Upper lobe of left lung (tissue), 6 donors: ENCODE results near the gene OR4N5. TPM values are rescaled to one million over a fixed set of nuclear protein-coding genes. Genes with fewer than 3 reads are reported as not detected.
"Not testable (repeated sequence)": the region's sequence is repeated elsewhere in the genome, so short reads cannot be mapped to it uniquely, and the experiment has no call there.

Experiments used
- ATAC-seq, 2 donors: fragments of 200-7000 bp; cut with Tn5 transposase; one replicate each; pipeline ENCODE4 v1.9.1; 2022; ENCODE audit warnings: mild to moderate bottlenecking in 2 of 2, moderate library complexity in 2 of 2; ENCODE audit not compliant: low FRiP score in 2 of 2
- DNase-seq, 2 donors: peaks; one replicate each; pipeline ENCODE4 v3.0.0-alpha.2; 2019 to 2020
- H3K27ac ChIP-seq, 4 donors: fragments of 200-600 bp; sonication (generic); one replicate each; pipeline ENCODE4 v1.5.1; 2016 to 2019
- H3K27me3 ChIP-seq, 4 donors: fragments of 200-600 bp; sonication (generic); one replicate each; pipeline ENCODE4 v1.5.1; 2017 to 2019
- H3K36me3 ChIP-seq, 4 donors: fragments of 200-600 bp; sonication (generic); one replicate each; pipeline ENCODE4 v1.5.1; 2016 to 2019
- H3K4me1 ChIP-seq, 4 donors: fragments of 200-600 bp; sonication (generic); one replicate each; pipeline ENCODE4 v1.5.1; 2018 to 2019
- H3K4me3 ChIP-seq, 4 donors: fragments of 200-600 bp; sonication (generic); one replicate each; pipeline ENCODE4 v1.5.1; 2017 to 2019; ENCODE audit warnings: mild to moderate bottlenecking in 2 of 4, moderate library complexity in 1 of 4
- H3K9me3 ChIP-seq, 4 donors: fragments of 200-600 bp; sonication (generic); one replicate each; pipeline ENCODE4 v1.5.1; 2018 to 2019
- EP300 ChIP-seq, 4 donors: sonication (generic); formaldehyde crosslinking; IDR thresholded peaks; one replicate each; pipeline ENCODE4 v1.5.1; 2017; ENCODE audit warnings: antibody characterized with exemption in 4 of 4, control low read depth in 2 of 4
- POLR2A ChIP-seq, 4 donors: fragments of 450-650 bp; IDR thresholded peaks; one replicate each; pipeline ENCODE4 v1.5.1; 2016 to 2017; ENCODE audit warnings: antibody characterized with exemption in 4 of 4, mild to moderate bottlenecking in 2 of 4
- POLR2AphosphoS5 ChIP-seq, 2 donors: sonication (generic); formaldehyde crosslinking; IDR thresholded peaks; one replicate each; pipeline ENCODE4 v1.5.1; 2017; ENCODE audit warnings: antibody characterized with exemption in 2 of 2
- WGBS, 2 donors: methylation state at CpG; one replicate each; pipeline ENCODE4 v1.1.5; 2017 to 2018; 5-methylcytosine and 5-hydroxymethylcytosine counted together
- total RNA-seq, 6 donors: library from RNA; depleted of rRNA in 4 of 6; stranded (reverse); fragments of >200 nt in 4 of 6; gene quantifications; one replicate each; pipeline versions ENCODE4 v1.1.0 to v1.2.1, GENCODE V29; 2016 to 2021
- TF ChIP-seq, protein P1 (sequence below), 6 experiments: fragments of 450-650 bp in 4 of 6; fragments of 200-600 bp in 2 of 6; sonication (generic) in 2 of 6; IDR thresholded peaks; one replicate each; pipeline ENCODE4 v1.5.1; 2016 to 2019; ENCODE audit warnings: antibody characterized with exemption in 6 of 6
- donor health status: DM: no; HTN: no; CAD: no; lungs with moderate emphysema.
- donor health status: DM: no; HTN: yes; CAD: no; lungs with severe emphysema.

OR4N5 gene
- total RNA-seq, 6 donors from 2014 or later: not detected

DNA sequence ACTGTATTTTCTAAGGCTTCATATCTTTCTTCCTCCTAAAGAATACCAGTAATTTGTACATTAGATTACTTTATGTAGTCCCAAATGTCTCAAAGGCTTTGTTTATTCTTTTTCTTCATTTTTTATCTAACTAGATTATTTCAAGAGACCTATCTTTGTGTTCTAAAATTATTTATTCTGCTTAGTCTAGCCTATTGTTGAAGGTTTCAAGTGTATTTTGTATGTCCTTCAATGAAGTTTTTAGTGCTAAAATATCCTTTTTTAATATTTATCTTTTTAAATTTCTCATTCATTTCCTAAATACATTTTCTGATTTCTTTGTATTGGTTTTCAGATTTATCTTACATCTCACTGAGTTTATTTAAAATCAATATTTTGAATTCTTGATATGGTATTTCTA, 25.8 kb downstream of the OR4N5 start:
- no peaks in the 10 kb centered on the region for H3K4me1 ChIP-seq
- H3K27me3 ChIP-seq: no peaks in the 10 kb centered on the region
- ATAC-seq (no peak), DNase-seq (no peak)
- peaks cover 0 to 14% (median 5%) of the 10 kb centered on the region in 4 donors for H3K9me3 ChIP-seq
- TF ChIP-seq, protein P1, sequence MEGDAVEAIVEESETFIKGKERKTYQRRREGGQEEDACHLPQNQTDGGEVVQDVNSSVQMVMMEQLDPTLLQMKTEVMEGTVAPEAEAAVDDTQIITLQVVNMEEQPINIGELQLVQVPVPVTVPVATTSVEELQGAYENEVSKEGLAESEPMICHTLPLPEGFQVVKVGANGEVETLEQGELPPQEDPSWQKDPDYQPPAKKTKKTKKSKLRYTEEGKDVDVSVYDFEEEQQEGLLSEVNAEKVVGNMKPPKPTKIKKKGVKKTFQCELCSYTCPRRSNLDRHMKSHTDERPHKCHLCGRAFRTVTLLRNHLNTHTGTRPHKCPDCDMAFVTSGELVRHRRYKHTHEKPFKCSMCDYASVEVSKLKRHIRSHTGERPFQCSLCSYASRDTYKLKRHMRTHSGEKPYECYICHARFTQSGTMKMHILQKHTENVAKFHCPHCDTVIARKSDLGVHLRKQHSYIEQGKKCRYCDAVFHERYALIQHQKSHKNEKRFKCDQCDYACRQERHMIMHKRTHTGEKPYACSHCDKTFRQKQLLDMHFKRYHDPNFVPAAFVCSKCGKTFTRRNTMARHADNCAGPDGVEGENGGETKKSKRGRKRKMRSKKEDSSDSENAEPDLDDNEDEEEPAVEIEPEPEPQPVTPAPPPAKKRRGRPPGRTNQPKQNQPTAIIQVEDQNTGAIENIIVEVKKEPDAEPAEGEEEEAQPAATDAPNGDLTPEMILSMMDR (IDR thresholded peaks at IDR 0.05): no peak
- TF ChIP-seq POLR2A (IDR thresholded peaks at IDR 0.05) (no peak), EP300 (IDR thresholded peaks at IDR 0.05) (no peak), POLR2AphosphoS5 (IDR thresholded peaks at IDR 0.05) (no peak)
- H3K4me3 ChIP-seq: no peak overlapping the region
- no peak overlapping the region for H3K27ac ChIP-seq
- H3K36me3 ChIP-seq: no peaks in the 10 kb centered on the region

DNA sequence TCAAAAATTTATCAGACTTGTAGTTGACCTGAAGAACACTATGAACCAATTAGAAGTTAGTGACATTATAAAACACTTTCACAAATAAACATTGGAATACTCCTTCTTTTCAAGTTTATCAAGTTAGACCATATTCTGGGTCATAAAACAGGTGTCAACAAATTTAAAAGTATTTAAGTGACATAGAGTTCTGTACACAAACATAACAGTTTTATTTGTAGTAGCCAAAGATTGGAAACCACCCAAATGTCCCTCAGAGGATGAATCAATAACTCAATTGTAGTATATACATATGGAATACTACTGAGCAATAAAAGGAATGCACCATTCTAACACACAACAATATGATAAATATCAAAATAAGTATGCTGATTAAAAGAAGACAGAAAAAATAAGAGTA, 28.5 kb downstream of the OR4N5 start:
- Histone ChIP-seq H3K9me3 (peaks cover 0 to 14% (median 5%) of the 10 kb centered on the region in 4 donors), H3K4me3 (no peak overlapping the region), H3K4me1 (no peaks in the 10 kb centered on the region), H3K27me3 (no peaks in the 10 kb centered on the region), H3K36me3 (no peaks in the 10 kb centered on the region), H3K27ac (no peak overlapping the region)
- no peak for TF ChIP-seq POLR2AphosphoS5 (IDR thresholded peaks at IDR 0.05)
- TF ChIP-seq EP300 (IDR thresholded peaks at IDR 0.05): no peak
- TF ChIP-seq, protein P1 (IDR thresholded peaks at IDR 0.05): no peak
- TF ChIP-seq POLR2A (IDR thresholded peaks at IDR 0.05): no peak
- DNase-seq (no peak), ATAC-seq (no peak)

DNA sequence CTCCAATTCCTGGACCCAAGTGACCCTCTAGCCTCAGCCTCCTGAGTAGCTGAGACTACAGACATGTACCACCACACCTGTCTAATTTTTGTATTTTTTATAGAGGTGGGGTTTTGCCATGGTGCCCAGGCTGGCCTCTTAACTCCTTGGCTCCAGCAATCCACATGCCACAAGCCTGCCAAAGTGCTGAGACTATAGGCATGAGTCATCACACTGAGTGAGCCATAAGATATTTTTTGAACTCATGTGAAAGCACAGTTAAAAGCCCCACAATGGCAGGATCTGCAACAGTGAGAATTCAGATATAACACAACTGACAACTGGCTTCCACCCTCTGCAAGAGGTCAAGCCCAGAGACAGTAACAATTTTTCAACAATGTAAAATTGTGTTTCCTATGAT, 31.2 kb downstream of the OR4N5 start:
- H3K4me3 ChIP-seq, H3K27ac ChIP-seq, H3K4me1 ChIP-seq, ATAC-seq, H3K36me3 ChIP-seq, H3K9me3 ChIP-seq, DNase-seq, H3K27me3 ChIP-seq: not testable (repeated sequence)

DNA sequence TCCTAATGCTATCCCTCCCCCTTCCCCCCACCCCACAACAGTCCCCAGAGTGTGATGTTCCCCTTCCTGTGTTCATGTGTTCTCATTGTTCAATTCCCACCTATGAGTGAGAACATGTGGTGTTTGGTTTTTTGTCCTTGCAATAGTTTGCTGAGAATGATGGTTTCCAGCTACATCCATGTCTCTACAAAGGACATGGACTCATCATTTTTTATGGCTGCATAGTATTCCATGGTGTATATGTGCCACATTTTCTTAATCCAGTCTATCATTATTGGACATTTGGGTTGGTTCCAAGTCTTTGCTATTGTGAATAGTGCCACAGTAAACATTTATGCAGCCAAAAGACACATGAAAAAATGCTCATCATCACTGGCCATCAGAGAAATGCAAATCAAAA, 35.6 kb downstream of the OR4N5 start:
- not testable (repeated sequence) for H3K36me3 ChIP-seq, H3K9me3 ChIP-seq, H3K27ac ChIP-seq, H3K27me3 ChIP-seq, ATAC-seq, DNase-seq, H3K4me1 ChIP-seq, H3K4me3 ChIP-seq

DNA sequence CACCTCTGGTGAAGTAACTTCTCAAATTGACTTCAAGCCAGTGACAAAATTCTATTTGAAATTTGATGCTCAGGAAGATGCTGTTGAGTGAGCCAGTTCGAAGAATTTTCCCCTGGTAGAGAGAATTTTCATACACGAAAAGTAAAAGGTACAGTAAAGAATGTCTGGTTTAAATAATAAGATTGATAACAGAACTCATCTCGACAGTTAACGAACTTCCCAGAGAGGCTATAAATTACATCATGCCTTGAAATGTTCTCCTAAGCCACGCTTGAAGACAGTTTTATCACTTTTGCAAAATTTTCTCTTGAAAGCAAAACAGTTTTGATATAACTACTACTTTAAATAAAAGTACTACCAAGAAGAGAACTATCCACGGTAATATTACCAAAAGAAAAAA, 37.7 kb downstream of the OR4N5 start:
- DNase-seq (no peak), ATAC-seq (no peak)
- Histone ChIP-seq H3K9me3 (no peaks in the 10 kb centered on the region), H3K27ac (no peak overlapping the region), H3K27me3 (no peaks in the 10 kb centered on the region), H3K36me3 (no peaks in the 10 kb centered on the region), H3K4me3 (no peak overlapping the region), H3K4me1 (no peaks in the 10 kb centered on the region)
- TF ChIP-seq POLR2A (IDR thresholded peaks at IDR 0.05) (no peak), POLR2AphosphoS5 (IDR thresholded peaks at IDR 0.05) (no peak), EP300 (IDR thresholded peaks at IDR 0.05) (no peak)
- TF ChIP-seq, protein P1 (IDR thresholded peaks at IDR 0.05): no peak
- 58 to 65% methylated on average over 6 of the region's 6 CpGs for WGBS, 2 donors

DNA sequence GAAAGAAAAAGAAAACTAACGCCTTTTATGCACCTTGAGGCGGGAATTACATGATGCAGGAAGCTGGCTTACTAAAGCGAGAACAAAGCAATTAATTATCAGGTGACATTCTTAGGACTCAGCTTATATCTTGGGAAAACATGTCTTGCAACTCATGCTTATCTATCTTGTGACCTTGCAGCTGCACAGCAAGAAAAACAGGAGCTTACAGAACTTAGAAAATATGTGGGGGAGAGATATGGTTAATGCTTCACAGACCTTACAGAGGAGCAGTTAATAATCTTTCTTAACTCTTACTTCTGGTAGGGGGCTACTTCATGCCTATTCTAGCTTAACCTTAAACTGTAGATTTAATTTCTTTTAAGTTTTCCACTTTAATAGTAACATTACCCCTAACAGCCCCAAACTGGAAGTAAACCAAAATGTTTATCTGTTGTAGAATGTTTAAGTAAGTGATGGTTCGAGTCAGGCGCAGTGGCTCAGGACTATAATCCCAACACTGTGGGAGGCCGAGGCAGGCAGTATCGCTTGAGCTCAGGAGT, 38.9 kb downstream of the OR4N5 start:
- ATAC-seq: no peak
- no peaks in the 10 kb centered on the region for H3K27me3 ChIP-seq
- TF ChIP-seq POLR2A (IDR thresholded peaks at IDR 0.05): no peak
- TF ChIP-seq EP300 (IDR thresholded peaks at IDR 0.05): no peak
- TF ChIP-seq POLR2AphosphoS5 (IDR thresholded peaks at IDR 0.05): no peak
- TF ChIP-seq, protein P1 (IDR thresholded peaks at IDR 0.05): no peak
- no peak overlapping the region for H3K27ac ChIP-seq
- no peaks in the 10 kb centered on the region for H3K4me1 ChIP-seq
- no peaks in the 10 kb centered on the region for H3K9me3 ChIP-seq
- H3K4me3 ChIP-seq: no peak overlapping the region
- 76 to 78% methylated on average over 7 of the region's 7 CpGs for whole genome bisulfite sequencing, 2 donors
- DNase-seq: no peak
- no peaks in the 10 kb centered on the region for H3K36me3 ChIP-seq
